Stimulated activated CD4-positive, alpha-beta T cell treated with anti-CD3 and anti-CD28 coated beads, Interleukin-1b, Interleukin-23, amount 100 ng/mL, for 24 hours (primary cell): ENCODE results near the gene ZDHHC13.

ENCODE experiments used
- DNase-seq, 4 experiments: peaks; one replicate each; pipeline ENCODE4 v3.0.0-alpha.2; 2020; ENCODE audit warnings: low read depth in 4 of 4, low spot score in 1 of 4

ZDHHC13 gene

GRCh38 chr11:19116971-19117759 is at the start of gene ZDHHC13:
TSS of gene ZDHHC13 (plus strand) at chr11:19117168. CDS start at chr11:19117250, 82 bp downstream.
- DNase-seq: peak; percentile 78 to 96 (median 92)

- DNase-seq: peak; percentile 12 to 42 (median 22)
These were observed 45.7 kb upstream of the ZDHHC13 start for GRCh38 chr11:19071255-19071654.

GRCh38 chr11:19072464-19072863 is 44.5 kb upstream of the ZDHHC13 start:
- no peak for DNase-seq

- no peak for DNase-seq
These were observed 43.2 kb upstream of the ZDHHC13 start for GRCh38 chr11:19073454-19074415.

GRCh38 chr11:19075636-19076035 is 41.3 kb upstream of the ZDHHC13 start:
- no peak for DNase-seq

- peak; percentile 20 to 47 (median 40) for DNase-seq
These were observed 40.0 kb upstream of the ZDHHC13 start for GRCh38 chr11:19076744-19077589.

GRCh38 chr11:19077965-19078364 is 39.0 kb upstream of the ZDHHC13 start:
- no peak for DNase-seq

- no peak for DNase-seq
These were observed 37.1 kb upstream of the ZDHHC13 start for GRCh38 chr11:19079643-19080440.

- no peak for DNase-seq
These were observed 36.4 kb upstream of the ZDHHC13 start for GRCh38 chr11:19080579-19080993.

GRCh38 chr11:19083166-19083565 is 33.8 kb upstream of the ZDHHC13 start:
- no peak for DNase-seq

- DNase-seq: no peak
These were observed 32.2 kb upstream of the ZDHHC13 start for GRCh38 chr11:19084661-19085315.

GRCh38 chr11:19087658-19088057 is 29.3 kb upstream of the ZDHHC13 start:
- no peak for DNase-seq

GRCh38 chr11:19088791-19089190 is 28.2 kb upstream of the ZDHHC13 start:
- DNase-seq: no peak

GRCh38 chr11:19089421-19089820 is 27.5 kb upstream of the ZDHHC13 start:
- no peak for DNase-seq

GRCh38 chr11:19091366-19091765 is 25.6 kb upstream of the ZDHHC13 start:
- DNase-seq: no peak

GRCh38 chr11:19092342-19092741 is 24.6 kb upstream of the ZDHHC13 start:
- no peak for DNase-seq

- DNase-seq: no peak
These were observed 24.1 kb upstream of the ZDHHC13 start for GRCh38 chr11:19092850-19093249.

GRCh38 chr11:19093976-19094375 is 23.0 kb upstream of the ZDHHC13 start:
- no peak for DNase-seq

- DNase-seq: no peak
These were observed 22.1 kb upstream of the ZDHHC13 start for GRCh38 chr11:19094859-19095258.

- no peak for DNase-seq
These were observed 17.9 kb upstream of the ZDHHC13 start for GRCh38 chr11:19099093-19099492.
